ENCODE data around the gene OXGR1. TPM values are rescaled to one million over a fixed set of nuclear protein-coding genes. Genes with fewer than 3 reads are reported as not detected.

The OXGR1 gene
- total RNA-seq: not detected in 2 replicates

GRCh38 chr13:96994017-96994857 lies at the start of gene OXGR1:
Gene OXGR1, minus strand, starts transcription at chr13:96994476. Its CDS starts 6,717 bp downstream, at chr13:96987759.

Other genes starting within 250 kb of the OXGR1 start
- gene MBNL2, start 227.9 kb upstream of the OXGR1 start, total RNA-seq: 38.2 and 99.4 TPM in 2 replicates